Caco-2 (cell line): ENCODE data around the gene ECPAS. TPM values are rescaled to one million over a fixed set of nuclear protein-coding genes. Genes with fewer than 3 reads are reported as not detected.

ENCODE experiments used
- BruUV-seq: library from RNA; stranded (reverse); fragments of 400-500 nt; replicated peaks from 2 replicates; lab custom pipeline; 2021; lab: Mats Ljungman, UMichigan
- CTCF ChIA-PET: fragments of 300-600 bp; sonication (Branson Sonifier 250); formaldehyde crosslinking; loops from one replicate; lab custom pipeline; 2022; ENCODE audit warnings: antibody characterized with exemption; lab: Charles Lee
- POLR2A ChIA-PET: fragments of 300-600 bp; sonication (Branson Sonifier 250); formaldehyde crosslinking; loops from one replicate; lab custom pipeline; 2022; ENCODE audit warnings: antibody characterized with exemption; lab: Charles Lee
- DNase-seq, 2 experiments: peaks; one replicate each; pipeline versions ENCODE4 v3.0.0 to v3.0.0-alpha.2; 2020 to 2022
- H3K27me3 ChIP-seq: replicated peaks from 2 replicates; pipeline ENCODE4 v1.6.0; 2011; ENCODE audit warnings: low read length; ENCODE audit not compliant: control insufficient read depth, insufficient read depth
- H3K36me3 ChIP-seq: 2 replicates; pipeline ENCODE4 v1.5.1; 2011; ENCODE audit warnings: low read length; ENCODE audit not compliant: control insufficient read depth, insufficient read depth
- H3K4me1 ChIP-seq: fragments of 250-450 bp; sonication (Bioruptor Pico); 2 replicates; pipeline ENCODE4 v1.5.1; 2020; ENCODE audit warnings: mild to moderate bottlenecking
- H3K4me3 ChIP-seq: 2 replicates; pipeline ENCODE4 v1.5.1; 2011; ENCODE audit warnings: low read depth, mild to moderate bottlenecking, control low read depth, low read length
- H3K9me3 ChIP-seq: fragments of 250-450 bp; sonication (Bioruptor Pico); 2 replicates; pipeline ENCODE4 v1.5.1; 2020; ENCODE audit warnings: mild to moderate bottlenecking, moderate library complexity
- H3K27ac Mint-ChIP-seq: one replicate; pipeline ENCODE4 v1.8.0; 2022; ENCODE audit warnings: mixed read lengths; ENCODE audit not compliant: unreplicated experiment
- H3K27me3 Mint-ChIP-seq: one replicate; pipeline ENCODE4 v1.8.0; 2022; ENCODE audit warnings: mixed read lengths; ENCODE audit not compliant: insufficient read depth, unreplicated experiment
- H3K36me3 Mint-ChIP-seq: one replicate; pipeline ENCODE4 v1.8.0; 2022; ENCODE audit warnings: mild to moderate bottlenecking, mixed read lengths; ENCODE audit not compliant: insufficient read depth, unreplicated experiment
- H3K4me1 Mint-ChIP-seq: one replicate; pipeline ENCODE4 v1.8.0; 2022; ENCODE audit warnings: low read depth, mixed read lengths; ENCODE audit not compliant: unreplicated experiment
- H3K4me3 Mint-ChIP-seq: one replicate; pipeline ENCODE4 v1.8.0; 2022; ENCODE audit warnings: mild to moderate bottlenecking, moderate library complexity, mixed read lengths; ENCODE audit not compliant: unreplicated experiment
- H3K9me3 Mint-ChIP-seq: one replicate; pipeline ENCODE4 v1.8.0; 2022; ENCODE audit warnings: mixed read lengths; ENCODE audit not compliant: unreplicated experiment
- CTCF ChIP-seq, 2 experiments: fragments of 200-600 bp in 1 of 2; IDR thresholded peaks; 1 replicate in 1 of 2; 2 replicates in 1 of 2; pipeline versions ENCODE4 v1.5.1 to v1.8.0; 2011 to 2022; ENCODE audit warnings: antibody characterized with exemption in 1 of 2, control low read depth in 1 of 2, inconsistent platforms in 1 of 2, low read depth in 1 of 2, low read length in 1 of 2, mild to moderate bottlenecking in 1 of 2, moderate library complexity in 1 of 2; ENCODE audit not compliant: insufficient read depth in 1 of 2, severe bottlenecking in 1 of 2, unreplicated experiment in 1 of 2
- intact Hi-C: fragments of 100-400 bp; cut with micrococcal nuclease; formaldehyde crosslinking; loops from one replicate; pipeline ENCODE4 v1.10.0; 2022; ENCODE audit not compliant: unreplicated experiment
- total RNA-seq: library from RNA; stranded (reverse); gene quantifications from 2 replicates; pipeline ENCODE4 v1.2.3, GENCODE V29; 2022

Gene ECPAS
- total RNA-seq, 1 experiment from 2014 or later: 77.0 TPM

- no peaks in the 10 kb centered on the region for H3K9me3 Mint-ChIP-seq
- H3K4me1 Mint-ChIP-seq: peaks cover 16% of the 10 kb centered on the region
- ChIA-PET POLR2A (interaction anchor here (0.6 kb wide), 1 partner anchor 15 kb away, joined by 3 read pairs; no protein-coding TSS in a partner anchor), CTCF (no interaction called here)
- TF ChIP-seq CTCF (IDR thresholded peaks at IDR 0.05; ENCODE audit: insufficient read depth in 1 of 2, low read depth in 1 of 2, low read length in 1 of 2, severe bottlenecking in 1 of 2, unreplicated experiment in 1 of 2): no peak
- H3K4me1 ChIP-seq: no peaks in the 10 kb centered on the region
- intact Hi-C loops: no loop called here
- no peaks in the 10 kb centered on the region for H3K27me3 ChIP-seq
- no peaks in the 10 kb centered on the region for H3K27me3 Mint-ChIP-seq
- H3K9me3 ChIP-seq: no peaks in the 10 kb centered on the region
- BruUV-seq: no TSS peak
- no peak overlapping the region for H3K4me3 Mint-ChIP-seq
- no peak overlapping the region for H3K27ac Mint-ChIP-seq
- H3K36me3 Mint-ChIP-seq: peaks cover 11% of the 10 kb centered on the region
- no peak overlapping the region for H3K4me3 ChIP-seq
- no peak for DNase-seq
- no peaks in the 10 kb centered on the region for H3K36me3 ChIP-seq
These were observed 16.3 kb downstream of the ECPAS start for GRCh38 chr9:111467778-111468367.

- Histone ChIP-seq H3K27me3 (no peaks in the 10 kb centered on the region), H3K4me1 (peaks cover 9% of the 10 kb centered on the region), H3K9me3 (peaks cover 9% of the 10 kb centered on the region), H3K36me3 (no peaks in the 10 kb centered on the region), H3K4me3 (no peak overlapping the region)
- no peak for TF ChIP-seq CTCF (IDR thresholded peaks at IDR 0.05; ENCODE audit: insufficient read depth in 1 of 2, low read depth in 1 of 2, low read length in 1 of 2, severe bottlenecking in 1 of 2, unreplicated experiment in 1 of 2)
- POLR2A ChIA-PET: no interaction called here
- Mint-ChIP-seq H3K9me3 (no peaks in the 10 kb centered on the region), H3K36me3 (peaks cover 16% of the 10 kb centered on the region), H3K4me3 (no peak overlapping the region), H3K4me1 (peaks cover 10% of the 10 kb centered on the region), H3K27ac (no peak overlapping the region), H3K27me3 (no peaks in the 10 kb centered on the region)
- CTCF ChIA-PET: no interaction called here
- intact Hi-C loops: no loop called here
- no peak for DNase-seq
- BruUV-seq: no TSS peak
These were observed 21.1 kb downstream of the ECPAS start for GRCh38 chr9:111463048-111463447.

- peaks cover 9% of the 10 kb centered on the region for H3K9me3 ChIP-seq
- intact Hi-C loops: no loop called here
- CTCF ChIA-PET: no interaction called here
- H3K4me1 Mint-ChIP-seq: peaks cover 15% of the 10 kb centered on the region
- H3K36me3 ChIP-seq: no peaks in the 10 kb centered on the region
- POLR2A ChIA-PET: no interaction called here
- H3K27me3 ChIP-seq: no peaks in the 10 kb centered on the region
- peaks cover 32% of the 10 kb centered on the region for H3K4me1 ChIP-seq
- TF ChIP-seq CTCF (IDR thresholded peaks at IDR 0.05; ENCODE audit: insufficient read depth in 1 of 2, low read depth in 1 of 2, low read length in 1 of 2, severe bottlenecking in 1 of 2, unreplicated experiment in 1 of 2): no peak
- no peaks in the 10 kb centered on the region for H3K27me3 Mint-ChIP-seq
- H3K4me3 Mint-ChIP-seq: no peak overlapping the region
- no TSS peak for BruUV-seq
- no peaks in the 10 kb centered on the region for H3K9me3 Mint-ChIP-seq
- H3K4me3 ChIP-seq: no peak overlapping the region
- no peak for DNase-seq
- no peak overlapping the region for H3K27ac Mint-ChIP-seq
- H3K36me3 Mint-ChIP-seq: peaks cover 5% of the 10 kb centered on the region
These were observed 25.8 kb downstream of the ECPAS start for GRCh38 chr9:111458139-111459009.
